Mesendoderm (in vitro differentiated cells): ENCODE measurements around the gene PRSS37.
A peak's percentile ranks its signal among the peaks of the same experiment; 100 is the strongest.

Experiments used
- DNase-seq: peaks from one replicate; pipeline ENCODE4 v3.0.0; 2013
- H2AK5ac ChIP-seq: 2 replicates; pipeline ENCODE4 v1.6.1; 2013; ENCODE audit warnings: low read length, inconsistent platforms
- H2BK120ac ChIP-seq: 2 replicates; pipeline ENCODE4 v1.6.1; 2013; ENCODE audit warnings: low read depth, mild to moderate bottlenecking, low read length, moderate library complexity, mixed read lengths
- H2BK15ac ChIP-seq: replicated peaks from 2 replicates; pipeline ENCODE4 v1.6.1; 2013; ENCODE audit warnings: low read depth, mild to moderate bottlenecking, moderate library complexity
- H2BK5ac ChIP-seq: 2 replicates; pipeline ENCODE4 v1.6.1; 2013; ENCODE audit warnings: low read length, inconsistent platforms
- H3K18ac ChIP-seq: 2 replicates; pipeline ENCODE4 v1.6.1; 2013; ENCODE audit warnings: mild to moderate bottlenecking, low read length, mixed read lengths
- H3K23ac ChIP-seq: one replicate; pipeline ENCODE4 v1.6.1; 2013; ENCODE audit warnings: low read length
- H3K27ac ChIP-seq: 2 replicates; pipeline ENCODE4 v1.5.1; 2013; ENCODE audit warnings: low read depth, mild to moderate bottlenecking, inconsistent platforms, low read length, moderate library complexity
- H3K27me3 ChIP-seq: 2 replicates; pipeline ENCODE4 v1.6.1; 2013; ENCODE audit warnings: low read length, control low read depth, mild to moderate bottlenecking, inconsistent platforms; ENCODE audit not compliant: insufficient read depth, poor library complexity
- H3K36me3 ChIP-seq: 2 replicates; pipeline ENCODE4 v1.6.1; 2013; ENCODE audit warnings: low read length, inconsistent platforms; ENCODE audit not compliant: control insufficient read depth, insufficient read depth
- H3K4ac ChIP-seq: one replicate; pipeline ENCODE4 v1.6.1; 2013; ENCODE audit warnings: low read depth, mild to moderate bottlenecking, low read length, moderate library complexity
- H3K4me1 ChIP-seq: 2 replicates; pipeline ENCODE4 v1.6.1; 2013; ENCODE audit warnings: low read depth, low read length, inconsistent platforms; ENCODE audit not compliant: control insufficient read depth
- H3K4me2 ChIP-seq: 2 replicates; pipeline ENCODE4 v1.6.1; 2013; ENCODE audit warnings: low read length
- H3K4me3 ChIP-seq: 2 replicates; pipeline ENCODE4 v1.5.1; 2013; ENCODE audit warnings: mild to moderate bottlenecking, low read length
- H3K56ac ChIP-seq: one replicate; pipeline ENCODE4 v1.6.1; 2013; ENCODE audit warnings: low read length
- H3K79me1 ChIP-seq: 2 replicates; pipeline ENCODE4 v1.6.1; 2013; ENCODE audit warnings: low read length, inconsistent platforms
- H3K79me2 ChIP-seq: 2 replicates; pipeline ENCODE4 v1.6.1; 2013; ENCODE audit warnings: mild to moderate bottlenecking, low read length; ENCODE audit not compliant: control insufficient read depth, insufficient read depth
- H3K9ac ChIP-seq: 2 replicates; pipeline ENCODE4 v1.6.1; 2013; ENCODE audit warnings: low read length, inconsistent platforms
- H4K5ac ChIP-seq: one replicate; pipeline ENCODE4 v1.6.1; 2013; ENCODE audit warnings: low read length
- H4K8ac ChIP-seq: one replicate; pipeline ENCODE4 v1.6.1; 2013; ENCODE audit warnings: low read depth, mild to moderate bottlenecking, control low read depth, low read length, moderate library complexity
- WGBS: extraction: QIAGEN DNeasy Blood & Tissue Kit; methylation state at CpG from one replicate; pipeline ENCODE4 v1.1.7; 2013; ENCODE audit warnings: low lambda C conversion rate, missing lambda C conversion rate; ENCODE audit not compliant: insufficient coverage; ENCODE audit errors: extremely low coverage; 5-methylcytosine and 5-hydroxymethylcytosine counted together

Gene PRSS37

GRCh38 chr7:141875453-141875852, 34.2 kb upstream of the PRSS37 start:
- Histone ChIP-seq H3K56ac (no peak overlapping the region), H3K18ac (no peak overlapping the region), H3K27me3 (no peaks in the 10 kb centered on the region), H2AK5ac (no peak overlapping the region), H3K36me3 (no peaks in the 10 kb centered on the region), H3K4me3 (no peak overlapping the region), H4K8ac (no peak overlapping the region), H2BK5ac (no peak overlapping the region), H3K23ac (no peak overlapping the region), H3K27ac (no peak overlapping the region), H3K9ac (no peak overlapping the region), H2BK15ac (no peak overlapping the region), H3K4me1 (no peaks in the 10 kb centered on the region), H3K4ac (no peak overlapping the region), H3K4me2 (no peak overlapping the region), H3K79me2 (no peaks in the 10 kb centered on the region), H4K5ac (no peak overlapping the region), H3K79me1 (no peaks in the 10 kb centered on the region), H2BK120ac (no peak overlapping the region)
- no CpG with 5 or more reads among the region's 2 CpGs for WGBS
- DNase-seq: no peak

- no peak overlapping the region for H2BK15ac ChIP-seq
- H3K79me1 ChIP-seq: no peaks in the 10 kb centered on the region
- H2BK120ac ChIP-seq: no peak overlapping the region
- no peak overlapping the region for H3K4ac ChIP-seq
- H3K36me3 ChIP-seq: no peaks in the 10 kb centered on the region
- H3K27ac ChIP-seq: no peak overlapping the region
- no peak overlapping the region for H3K23ac ChIP-seq
- H2BK5ac ChIP-seq: no peak overlapping the region
- no peaks in the 10 kb centered on the region for H3K27me3 ChIP-seq
- no peaks in the 10 kb centered on the region for H3K4me1 ChIP-seq
- no CpG with 5 or more reads among the region's 3 CpGs for WGBS
- H3K18ac ChIP-seq: no peak overlapping the region
- DNase-seq: peak; percentile 3
- H2AK5ac ChIP-seq: no peak overlapping the region
- H4K5ac ChIP-seq: no peak overlapping the region
- no peak overlapping the region for H3K4me3 ChIP-seq
- no peaks in the 10 kb centered on the region for H3K79me2 ChIP-seq
- H3K56ac ChIP-seq: no peak overlapping the region
- no peak overlapping the region for H3K4me2 ChIP-seq
- H4K8ac ChIP-seq: no peak overlapping the region
- H3K9ac ChIP-seq: no peak overlapping the region
Observed at GRCh38 chr7:141874787-141875186, 33.5 kb upstream of the PRSS37 start.

- Histone ChIP-seq H3K56ac (no peak overlapping the region), H3K79me2 (no peaks in the 10 kb centered on the region), H4K5ac (no peak overlapping the region), H2BK120ac (no peak overlapping the region), H3K9ac (no peak overlapping the region), H3K18ac (no peak overlapping the region), H3K27ac (no peak overlapping the region), H3K4ac (no peak overlapping the region), H3K79me1 (no peaks in the 10 kb centered on the region), H2AK5ac (no peak overlapping the region), H3K4me1 (no peaks in the 10 kb centered on the region), H4K8ac (no peak overlapping the region), H2BK15ac (no peak overlapping the region), H3K36me3 (no peaks in the 10 kb centered on the region), H3K27me3 (no peaks in the 10 kb centered on the region), H3K23ac (no peak overlapping the region), H3K4me3 (no peak overlapping the region), H2BK5ac (no peak overlapping the region), H3K4me2 (no peak overlapping the region)
- DNase-seq: no peak
- WGBS: no CpG with 5 or more reads among the region's 3 CpGs
Observed at GRCh38 chr7:141872931-141873330, 31.6 kb upstream of the PRSS37 start.

GRCh38 chr7:141866974-141867373, 25.7 kb upstream of the PRSS37 start:
- H2AK5ac ChIP-seq: no peak overlapping the region
- no peak overlapping the region for H3K27ac ChIP-seq
- 100% methylated on average over 1 of the region's 2 CpGs for WGBS

GRCh38 chr7:141864765-141865447, 23.6 kb upstream of the PRSS37 start:
- Histone ChIP-seq H2BK15ac (no peak overlapping the region), H2BK5ac (no peak overlapping the region), H3K4me2 (no peak overlapping the region), H4K5ac (no peak overlapping the region), H3K23ac (no peak overlapping the region), H3K79me2 (no peaks in the 10 kb centered on the region), H3K9ac (no peak overlapping the region), H3K79me1 (no peaks in the 10 kb centered on the region), H3K18ac (no peak overlapping the region), H2AK5ac (no peak overlapping the region), H3K4me3 (no peak overlapping the region), H3K4ac (no peak overlapping the region), H4K8ac (no peak overlapping the region), H3K27ac (no peak overlapping the region), H3K56ac (no peak overlapping the region), H3K4me1 (no peaks in the 10 kb centered on the region), H3K27me3 (no peaks in the 10 kb centered on the region), H3K36me3 (no peaks in the 10 kb centered on the region), H2BK120ac (no peak overlapping the region)
- no CpG with 5 or more reads among the region's 2 CpGs for WGBS
- no peak for DNase-seq

More at GRCh38 chr7:141866974-141867373, 25.7 kb upstream of the PRSS37 start:
- Histone ChIP-seq H2BK15ac (no peak overlapping the region), H2BK120ac (no peak overlapping the region), H3K79me2 (no peaks in the 10 kb centered on the region), H4K8ac (no peak overlapping the region), H3K4ac (no peak overlapping the region), H4K5ac (no peak overlapping the region), H3K4me2 (no peak overlapping the region), H3K4me3 (no peak overlapping the region), H3K23ac (no peak overlapping the region), H3K56ac (no peak overlapping the region), H3K27me3 (no peaks in the 10 kb centered on the region), H3K36me3 (no peaks in the 10 kb centered on the region), H3K9ac (no peak overlapping the region), H2BK5ac (no peak overlapping the region), H3K18ac (no peak overlapping the region), H3K4me1 (no peaks in the 10 kb centered on the region), H3K79me1 (no peaks in the 10 kb centered on the region)
- DNase-seq: no peak

- H2BK15ac ChIP-seq: no peak overlapping the region
- no peak overlapping the region for H2BK5ac ChIP-seq
- no peak overlapping the region for H4K8ac ChIP-seq
- H3K36me3 ChIP-seq: no peaks in the 10 kb centered on the region
- H3K23ac ChIP-seq: no peak overlapping the region
- no peak overlapping the region for H3K18ac ChIP-seq
- H2AK5ac ChIP-seq: no peak overlapping the region
- H3K27me3 ChIP-seq: no peaks in the 10 kb centered on the region
- no peak overlapping the region for H3K4me3 ChIP-seq
- H3K9ac ChIP-seq: no peak overlapping the region
- no peak overlapping the region for H3K4ac ChIP-seq
- no peak overlapping the region for H4K5ac ChIP-seq
- H3K56ac ChIP-seq: no peak overlapping the region
- H3K4me1 ChIP-seq: no peaks in the 10 kb centered on the region
- no peak overlapping the region for H2BK120ac ChIP-seq
- no CpG with 5 or more reads among the region's 2 CpGs for WGBS
- no peaks in the 10 kb centered on the region for H3K79me1 ChIP-seq
- no peaks in the 10 kb centered on the region for H3K79me2 ChIP-seq
- no peak for DNase-seq
- H3K4me2 ChIP-seq: no peak overlapping the region
- H3K27ac ChIP-seq: no peak overlapping the region
Observed at GRCh38 chr7:141860207-141860606, 18.9 kb upstream of the PRSS37 start.
